ENCODE data around the gene KIAA1586. TPM values are rescaled to one million over a fixed set of nuclear protein-coding genes. Genes with fewer than 3 reads are reported as not detected.

Gene KIAA1586
- total and polyA plus RNA-seq, 2 donors (not counting 3 experiments of a cell fraction or from before 2014, with no cell fraction given), result 1.7 to 14.0 TPM

Small RNA genes lying within 50 kb of the gene (small RNA-seq; reads per million reads assigned to genes)
- not detected for gene FTH1P15 (ENCODE audit: insufficient read depth, insufficient read length, low read depth, low replicate concordance)

Other genes starting within 250 kb of the KIAA1586 start
- 0.35 and 0.66 TPM in 2 replicates for gene BEND6, start 91.6 kb upstream of the KIAA1586 start, total RNA-seq
- gene BEND6, start 91.6 kb upstream of the KIAA1586 start, polyA plus RNA-seq, result 0.13 and 0.15 TPM in 2 replicates
- gene ZNF451, start 43.5 kb downstream of the KIAA1586 start, total RNA-seq, result 54.2 and 64.4 TPM in 2 replicates
- gene ZNF451, start 43.5 kb downstream of the KIAA1586 start, polyA plus RNA-seq, result 9.0 and 9.9 TPM in 2 replicates
- gene BAG2, start 125.6 kb downstream of the KIAA1586 start, total RNA-seq, result 3.6 and 3.9 TPM in 2 replicates
- 0.91 and 1.1 TPM in 2 replicates for gene BAG2, start 125.6 kb downstream of the KIAA1586 start, polyA plus RNA-seq
- 8.8 and 9.4 TPM in 2 replicates for gene RAB23, start 175.6 kb downstream of the KIAA1586 start, total RNA-seq
- gene RAB23, start 175.6 kb downstream of the KIAA1586 start, polyA plus RNA-seq, result 3.3 and 3.4 TPM in 2 replicates

Data from endothelial cell of umbilical vein (primary cell).